Tibial nerve (tissue), 4 donors: ENCODE data around the gene SLC1A7. TPM values are rescaled to one million over a fixed set of nuclear protein-coding genes. Genes with fewer than 3 reads are reported as not detected.

ENCODE experiments used
- DNase-seq, 2 donors: peaks; one replicate each; pipeline ENCODE4 v3.0.0-alpha.2; 2019; ENCODE audit warnings: low spot score in 2 of 2
- H3K27ac ChIP-seq, 4 donors: fragments of 200-600 bp; sonication (generic) in 3 of 4; one replicate each; pipeline ENCODE4 v1.5.1; 2017 to 2019; ENCODE audit warnings: mild to moderate bottlenecking in 1 of 4
- H3K27me3 ChIP-seq, 2 donors: fragments of 200-600 bp; sonication (generic) in 1 of 2; one replicate each; pipeline versions ENCODE4 v1.5.1 to v1.6.0; 2017 to 2019
- H3K36me3 ChIP-seq, 3 donors: fragments of 200-600 bp; sonication (generic); one replicate each; pipeline ENCODE4 v1.5.1; 2018 to 2019
- H3K4me1 ChIP-seq, 4 donors: fragments of 200-600 bp; sonication (generic) in 3 of 4; one replicate each; pipeline ENCODE4 v1.5.1; 2017 to 2019
- H3K4me3 ChIP-seq, 4 donors: fragments of 200-600 bp; sonication (generic) in 3 of 4; one replicate each; pipeline ENCODE4 v1.5.1; 2017 to 2019; ENCODE audit warnings: mild to moderate bottlenecking in 1 of 4, moderate library complexity in 1 of 4
- H3K9me3 ChIP-seq, 4 donors: fragments of 200-600 bp; sonication (generic) in 3 of 4; one replicate each; pipeline ENCODE4 v1.5.1; 2017 to 2019
- EP300 ChIP-seq, 2 donors: sonication (generic); formaldehyde crosslinking; IDR thresholded peaks; one replicate each; pipeline ENCODE4 v1.6.1; 2017; ENCODE audit warnings: antibody characterized with exemption in 2 of 2, mild to moderate bottlenecking in 1 of 2
- POLR2A ChIP-seq, 2 donors: fragments of 450-650 bp; IDR thresholded peaks; one replicate each; pipeline ENCODE4 v1.6.1; 2017; ENCODE audit warnings: antibody characterized with exemption in 2 of 2, mild to moderate bottlenecking in 2 of 2, moderate library complexity in 2 of 2
- WGBS, 2 donors: methylation state at CpG; one replicate each; pipeline ENCODE4 v1.1.5; 2018; 5-methylcytosine and 5-hydroxymethylcytosine counted together
- total RNA-seq, 4 donors: library from RNA; depleted of rRNA; stranded (reverse); fragments of >200 nt; gene quantifications; one replicate each; pipeline ENCODE4 v1.1.0, GENCODE V29; 2016
- TF ChIP-seq, protein P1 (sequence below), 5 experiments: fragments of 200-600 bp in 3 of 5; fragments of 450-650 bp in 2 of 5; sonication (generic) in 3 of 5; IDR thresholded peaks; one replicate each; pipeline ENCODE4 v1.5.1; 2016 to 2019; ENCODE audit warnings: antibody characterized with exemption in 5 of 5, mild to moderate bottlenecking in 3 of 5, moderate library complexity in 2 of 5

SLC1A7 gene
- total RNA-seq, 4 donors from 2014 or later = 0.66 to 1.6 TPM; not detected in 2

- 49 to 59% methylated on average over 5 of the region's 5 CpGs for WGBS, 2 donors
- Histone ChIP-seq H3K4me3 (no peak overlapping the region), H3K4me1 (peaks cover 0 to 16% (median 1%) of the 10 kb centered on the region in 4 donors), H3K9me3 (no peaks in the 10 kb centered on the region), H3K27me3 (no peaks in the 10 kb centered on the region), H3K27ac (peak overlapping the region in 1 of 4 donors; percentile 77), H3K36me3 (no peaks in the 10 kb centered on the region)
- no peak for TF ChIP-seq EP300 (IDR thresholded peaks at IDR 0.05)
- TF ChIP-seq POLR2A (IDR thresholded peaks at IDR 0.05) = no peak
- TF ChIP-seq, protein P1, sequence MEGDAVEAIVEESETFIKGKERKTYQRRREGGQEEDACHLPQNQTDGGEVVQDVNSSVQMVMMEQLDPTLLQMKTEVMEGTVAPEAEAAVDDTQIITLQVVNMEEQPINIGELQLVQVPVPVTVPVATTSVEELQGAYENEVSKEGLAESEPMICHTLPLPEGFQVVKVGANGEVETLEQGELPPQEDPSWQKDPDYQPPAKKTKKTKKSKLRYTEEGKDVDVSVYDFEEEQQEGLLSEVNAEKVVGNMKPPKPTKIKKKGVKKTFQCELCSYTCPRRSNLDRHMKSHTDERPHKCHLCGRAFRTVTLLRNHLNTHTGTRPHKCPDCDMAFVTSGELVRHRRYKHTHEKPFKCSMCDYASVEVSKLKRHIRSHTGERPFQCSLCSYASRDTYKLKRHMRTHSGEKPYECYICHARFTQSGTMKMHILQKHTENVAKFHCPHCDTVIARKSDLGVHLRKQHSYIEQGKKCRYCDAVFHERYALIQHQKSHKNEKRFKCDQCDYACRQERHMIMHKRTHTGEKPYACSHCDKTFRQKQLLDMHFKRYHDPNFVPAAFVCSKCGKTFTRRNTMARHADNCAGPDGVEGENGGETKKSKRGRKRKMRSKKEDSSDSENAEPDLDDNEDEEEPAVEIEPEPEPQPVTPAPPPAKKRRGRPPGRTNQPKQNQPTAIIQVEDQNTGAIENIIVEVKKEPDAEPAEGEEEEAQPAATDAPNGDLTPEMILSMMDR (IDR thresholded peaks at IDR 0.05) = no peak
- DNase-seq = no peak
Measured at GRCh38 chr1:53145619-53145941, 3.1 kb upstream of the SLC1A7 start.

DNA sequence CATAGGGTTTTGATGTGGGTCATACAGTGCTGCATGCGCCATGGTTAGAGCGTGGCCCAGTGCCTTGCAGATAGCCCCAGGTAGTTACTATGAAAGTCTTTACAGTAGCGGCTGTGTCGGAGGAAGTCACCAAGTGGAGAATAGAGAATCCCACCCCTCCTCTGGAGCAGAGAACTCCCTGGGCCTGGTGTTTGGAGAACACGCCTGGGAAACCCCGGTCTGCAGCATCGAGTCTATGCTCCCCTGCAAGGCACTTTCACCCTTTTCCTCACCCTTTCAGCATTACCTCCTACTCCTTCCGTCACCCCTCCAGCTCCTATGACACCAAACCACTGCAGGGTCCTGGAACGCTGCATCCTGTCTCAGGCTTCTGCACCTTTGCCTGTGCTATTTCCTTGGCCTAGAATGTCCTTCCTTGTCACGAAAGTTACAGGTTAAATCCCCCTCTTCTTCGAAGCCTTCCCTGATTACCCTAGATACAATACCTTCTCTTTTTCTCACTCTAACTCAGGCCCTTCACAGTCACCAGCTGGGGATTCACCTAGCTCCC is 2.7 kb upstream of the SLC1A7 start:
- Histone ChIP-seq H3K4me3 (no peak overlapping the region), H3K4me1 (peaks cover 0 to 21% (median 3%) of the 10 kb centered on the region in 4 donors), H3K27ac (no peak overlapping the region), H3K27me3 (no peaks in the 10 kb centered on the region), H3K9me3 (no peaks in the 10 kb centered on the region), H3K36me3 (no peaks in the 10 kb centered on the region)
- TF ChIP-seq EP300 (IDR thresholded peaks at IDR 0.05) = no peak
- no peak for TF ChIP-seq POLR2A (IDR thresholded peaks at IDR 0.05)
- TF ChIP-seq, protein P1 (IDR thresholded peaks at IDR 0.05) = no peak
- WGBS, 2 donors = 88 to 89% methylated on average over 11 of the region's 11 CpGs
- DNase-seq = no peak

DNA sequence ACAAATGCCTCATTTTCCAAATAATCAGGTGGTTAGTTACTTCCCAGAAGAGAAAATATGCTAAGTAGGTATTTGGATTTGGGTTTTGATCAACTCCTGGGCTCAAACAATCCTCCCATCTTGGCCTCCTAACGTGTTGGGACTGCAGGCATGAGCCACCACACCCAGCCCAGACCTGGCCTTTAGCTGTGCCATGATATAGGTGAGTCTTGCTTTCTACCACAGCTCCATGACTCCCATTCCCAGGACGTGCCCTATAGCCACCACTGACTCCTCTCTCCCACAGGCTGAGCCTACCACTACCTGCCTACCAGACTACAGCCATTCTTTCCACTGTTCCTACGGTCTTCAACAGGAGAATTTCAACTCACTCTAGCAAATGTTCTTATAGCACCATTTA is 1.8 kb upstream of the SLC1A7 start:
- no peaks in the 10 kb centered on the region for H3K27me3 ChIP-seq
- no peak overlapping the region for H3K4me3 ChIP-seq
- WGBS, 2 donors = 71 to 84% methylated on average over 3 of the region's 3 CpGs
- no peaks in the 10 kb centered on the region for H3K36me3 ChIP-seq
- no peak overlapping the region for H3K27ac ChIP-seq
- peaks cover 0 to 29% (median 6%) of the 10 kb centered on the region in 4 donors for H3K4me1 ChIP-seq
- TF ChIP-seq, protein P1 (IDR thresholded peaks at IDR 0.05) = no peak
- TF ChIP-seq POLR2A (IDR thresholded peaks at IDR 0.05) (no peak), EP300 (IDR thresholded peaks at IDR 0.05) (no peak)
- H3K9me3 ChIP-seq = no peaks in the 10 kb centered on the region
- DNase-seq = no peak

DNA sequence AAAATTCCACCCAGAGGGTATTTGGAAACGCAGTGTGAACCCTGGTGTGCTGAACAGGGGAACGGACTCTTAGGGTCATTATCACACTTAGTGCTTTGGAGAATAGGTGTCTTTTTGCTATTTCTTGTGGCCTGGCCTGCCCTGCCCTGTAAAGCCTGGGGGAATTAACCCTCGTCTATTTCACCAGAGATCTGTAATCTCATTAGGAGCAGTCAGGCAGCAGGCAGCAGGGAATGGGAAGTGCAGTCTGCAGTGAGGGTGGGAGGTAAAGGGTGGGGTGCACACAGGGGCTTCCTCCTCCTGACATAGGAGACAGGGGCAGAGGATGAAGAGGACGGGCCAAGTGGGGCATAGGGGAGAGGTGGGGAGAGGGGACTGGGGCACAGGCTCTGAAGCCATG is 1.1 kb upstream of the SLC1A7 start:
- Histone ChIP-seq H3K27ac (no peak overlapping the region), H3K36me3 (no peaks in the 10 kb centered on the region), H3K27me3 (no peaks in the 10 kb centered on the region), H3K4me3 (no peak overlapping the region), H3K9me3 (no peaks in the 10 kb centered on the region), H3K4me1 (peaks cover 0 to 29% (median 6%) of the 10 kb centered on the region in 4 donors)
- TF ChIP-seq, protein P1 (IDR thresholded peaks at IDR 0.05) = no peak
- TF ChIP-seq EP300 (IDR thresholded peaks at IDR 0.05) (no peak), POLR2A (IDR thresholded peaks at IDR 0.05) (no peak)
- no peak for DNase-seq
- 51 to 60% methylated on average over 4 of the region's 4 CpGs for WGBS, 2 donors

DNA sequence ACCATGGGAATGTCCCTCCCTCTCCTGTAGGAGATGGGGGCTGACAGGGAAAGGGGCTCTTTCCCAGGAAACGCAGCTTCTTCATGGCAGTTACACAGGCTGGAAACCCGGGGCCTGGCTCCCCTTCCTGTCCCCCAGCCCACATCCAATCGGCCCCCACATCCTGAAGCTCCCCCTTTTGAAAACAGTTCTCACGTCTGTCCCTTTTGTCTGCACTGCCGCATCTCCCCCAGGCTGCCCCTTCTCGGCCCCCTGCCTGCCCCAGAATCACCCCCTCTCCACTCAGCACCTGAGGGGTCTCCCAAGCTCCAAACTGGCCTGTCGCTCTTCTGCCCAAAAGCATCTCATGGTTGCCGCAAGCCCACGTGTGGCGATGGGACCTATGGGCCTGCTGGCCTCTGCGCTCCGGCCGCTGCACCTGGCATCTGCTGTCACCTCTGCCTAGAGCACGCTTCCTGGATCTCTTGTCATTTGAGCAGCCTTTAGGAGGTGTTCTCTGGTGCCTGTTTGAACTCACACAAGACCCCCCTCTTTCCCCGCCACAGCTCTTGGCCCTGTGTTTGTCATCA is 867 bp downstream of the SLC1A7 start:
- Histone ChIP-seq H3K27ac (peak overlapping the region in 3 of 4 donors; percentile 7 to 71 (median 66)), H3K27me3 (no peaks in the 10 kb centered on the region), H3K36me3 (no peaks in the 10 kb centered on the region), H3K9me3 (peaks cover 0 to 12% (median 4%) of the 10 kb centered on the region in 4 donors), H3K4me3 (no peak overlapping the region), H3K4me1 (peaks cover 0 to 27% (median 6%) of the 10 kb centered on the region in 4 donors)
- WGBS, 2 donors = 80 to 83% methylated on average over 8 to 11 of the region's 15 CpGs
- no peak for DNase-seq
- TF ChIP-seq POLR2A (IDR thresholded peaks at IDR 0.05) (no peak), EP300 (IDR thresholded peaks at IDR 0.05) (no peak)
- TF ChIP-seq, protein P1 (IDR thresholded peaks at IDR 0.05) = no peak
